GM18520 (cell line): ENCODE data around the gene HDDC2.

Source experiments
- ATAC-seq: cut with Tn5 transposase; IDR thresholded peaks from one replicate; pipeline ENCODE4 v1.9.1; 2021; ENCODE audit not compliant: unreplicated experiment

Gene HDDC2

GRCh38 chr6:125271486-125272159, 30.1 kb downstream of the HDDC2 start:
- no peak for ATAC-seq

DNA sequence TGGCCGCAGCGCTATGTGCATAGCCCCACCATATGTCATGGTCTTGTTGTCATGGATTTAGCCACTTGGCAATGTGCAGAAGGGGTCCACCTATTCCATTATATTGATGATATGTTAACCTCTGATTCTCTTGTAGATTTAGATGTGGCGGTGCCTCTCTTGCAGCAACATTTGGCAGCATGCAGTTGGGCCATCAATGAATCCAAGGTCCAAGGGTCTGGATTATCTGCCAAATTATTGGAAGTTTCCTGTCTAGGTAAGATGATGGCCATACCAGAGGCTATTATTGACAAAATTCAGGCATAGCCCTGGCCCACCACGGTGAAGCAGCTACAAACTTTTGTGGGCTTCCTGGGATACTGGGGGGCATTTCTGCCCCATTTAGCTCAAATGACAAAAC, 31.4 kb downstream of the HDDC2 start:
- ATAC-seq, result no peak

- ATAC-seq, result no peak
Measured at GRCh38 chr6:125269328-125269985, 32.3 kb downstream of the HDDC2 start.

- ATAC-seq, result no peak
Measured at GRCh38 chr6:125268765-125269164, 33.0 kb downstream of the HDDC2 start.

- no peak for ATAC-seq
Measured at GRCh38 chr6:125267806-125268523, 33.8 kb downstream of the HDDC2 start.

- no peak for ATAC-seq
Measured at GRCh38 chr6:125264476-125264875, 37.3 kb downstream of the HDDC2 start.

DNA sequence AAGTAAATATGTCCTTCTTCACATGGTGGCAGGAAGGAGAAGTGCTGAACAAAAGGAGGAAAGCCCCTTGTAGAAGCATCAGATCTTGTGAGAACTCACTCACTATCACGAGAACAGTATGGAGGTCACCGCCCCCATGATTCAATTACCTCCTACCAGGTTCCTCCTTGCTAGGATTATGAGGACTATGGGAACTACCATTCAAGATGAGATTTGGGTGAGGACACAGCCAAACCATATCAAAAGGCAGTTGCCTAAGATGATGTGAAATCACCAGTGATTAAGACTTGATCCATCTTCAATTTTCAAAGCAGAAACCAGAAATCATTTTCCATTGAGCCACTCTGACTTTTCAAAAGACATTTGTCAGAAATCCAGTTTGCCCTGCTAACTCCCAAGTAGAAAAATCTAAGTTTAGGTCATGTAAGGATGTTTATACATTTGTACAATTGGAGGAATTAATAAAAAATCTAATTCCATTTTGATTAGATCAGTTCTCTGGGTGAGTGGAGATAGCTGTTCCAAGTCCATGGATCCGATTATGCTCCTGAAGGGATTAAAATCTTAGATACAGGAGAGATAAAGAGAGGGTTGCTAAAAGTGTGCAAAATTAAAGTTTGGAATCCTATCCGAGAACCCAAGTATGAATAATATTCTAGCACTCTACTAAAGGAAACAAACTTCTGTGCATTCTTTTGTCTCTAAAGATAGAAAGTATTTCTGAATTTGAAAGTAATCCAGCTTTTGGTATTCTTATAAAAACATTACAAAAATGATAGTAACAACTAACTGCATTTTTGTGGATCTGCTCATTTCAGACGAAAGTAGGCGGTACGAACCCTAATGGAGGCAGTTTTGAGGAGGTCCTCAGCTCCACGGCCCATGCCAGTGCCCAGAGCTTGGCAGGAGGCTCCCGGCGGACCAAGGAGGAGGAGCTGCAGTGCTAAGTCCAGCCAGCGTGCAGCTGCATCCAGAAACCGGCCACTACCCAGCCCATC, 39.5 kb downstream of the HDDC2 start:
- ATAC-seq, result no peak

DNA sequence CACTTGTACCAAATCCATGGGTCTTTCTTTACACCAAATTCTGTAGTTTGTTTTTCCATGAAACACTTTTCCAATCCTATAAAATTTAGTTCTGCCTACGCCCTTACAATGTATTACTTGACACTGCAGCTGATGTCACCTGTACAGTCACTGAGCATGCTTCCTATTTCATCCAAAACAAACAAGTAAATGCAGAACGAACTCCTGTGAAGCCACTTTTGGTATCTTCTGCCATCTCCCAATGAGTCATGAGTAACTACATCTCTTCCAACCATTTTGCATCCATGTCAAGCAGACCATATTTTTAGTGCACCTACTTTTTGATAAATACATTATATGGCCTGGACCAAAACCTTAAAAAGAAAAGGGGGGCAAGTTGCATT, 42.4 kb downstream of the HDDC2 start:
- no peak for ATAC-seq

- no peak for ATAC-seq
Measured at GRCh38 chr6:125258651-125259353, 43.0 kb downstream of the HDDC2 start.

DNA sequence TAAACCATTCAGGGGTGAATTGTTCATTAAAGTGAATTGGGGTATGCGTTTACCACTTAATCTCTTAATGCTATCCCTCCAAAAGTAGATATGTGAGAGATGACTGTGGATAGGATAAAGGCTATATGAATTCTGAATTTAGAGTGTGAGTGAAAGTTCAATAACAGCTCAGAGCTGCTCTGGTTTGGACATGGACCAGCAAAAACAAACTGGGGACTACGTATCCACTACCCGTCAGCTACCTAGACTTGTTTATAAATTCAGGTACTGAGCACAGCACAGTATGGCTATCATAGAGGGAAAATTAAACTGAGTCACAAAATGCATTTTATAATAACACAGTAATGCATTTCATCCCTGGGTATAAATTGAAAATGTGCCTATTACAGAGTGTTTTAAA, 44.4 kb downstream of the HDDC2 start:
- ATAC-seq, result no peak

DNA sequence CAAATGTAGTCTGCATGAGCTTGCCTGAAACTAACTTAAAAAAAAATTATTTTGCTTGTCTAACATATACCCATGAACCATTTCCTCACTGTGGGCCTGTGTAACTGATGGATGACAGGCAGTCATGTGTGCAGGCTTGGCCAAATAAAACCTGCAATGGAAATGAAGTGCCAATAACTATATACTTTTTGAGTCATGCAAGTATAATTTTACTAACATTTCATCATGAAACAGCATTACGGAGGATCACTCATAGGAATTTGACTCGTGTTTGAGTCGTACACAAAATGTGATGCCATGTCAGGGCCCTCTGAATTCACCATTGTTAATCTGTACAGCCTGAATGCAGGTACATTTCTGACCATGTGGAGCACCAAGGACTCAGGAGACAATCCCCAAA, 46.6 kb downstream of the HDDC2 start:
- no peak for ATAC-seq

- no peak for ATAC-seq
Measured at GRCh38 chr6:125254321-125254720, 47.4 kb downstream of the HDDC2 start.

- ATAC-seq, result no peak
Measured at GRCh38 chr6:125253881-125254280, 47.9 kb downstream of the HDDC2 start.

- no peak for ATAC-seq
Measured at GRCh38 chr6:125252891-125253290, 48.9 kb downstream of the HDDC2 start.

DNA sequence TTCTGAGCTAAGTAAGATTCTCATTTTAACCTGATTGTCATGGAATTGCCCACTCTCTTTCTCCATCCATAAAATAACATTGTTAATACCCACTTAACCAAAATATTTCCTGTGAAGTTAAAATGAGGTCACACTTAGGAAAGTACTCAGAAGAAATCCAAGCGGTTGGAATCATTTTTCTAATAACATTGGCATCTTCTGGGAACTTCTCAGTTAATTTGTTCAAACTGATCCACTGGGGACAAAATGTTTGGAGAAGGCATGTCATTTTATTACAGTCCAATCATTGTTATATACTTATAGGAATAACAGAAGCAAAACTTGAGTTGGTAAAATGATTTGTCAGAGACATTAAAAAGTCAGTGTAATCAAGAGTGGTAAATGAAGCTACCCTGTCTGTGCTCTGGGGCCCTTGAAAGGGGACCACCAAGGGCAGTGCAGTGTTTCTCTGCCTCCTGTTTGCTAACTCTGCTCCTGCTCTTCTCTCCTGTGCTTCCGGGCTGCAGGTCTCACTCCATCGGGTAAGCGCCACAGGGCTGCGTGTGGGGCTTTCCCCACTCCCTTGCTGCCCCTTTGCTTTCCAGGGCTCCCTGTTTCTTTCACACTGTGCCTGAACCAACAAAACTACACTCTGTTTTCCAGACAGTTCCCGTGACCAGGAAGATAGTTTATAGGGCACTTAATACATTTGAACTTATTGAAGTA, 50.1 kb downstream of the HDDC2 start:
- ATAC-seq, result no peak

- ATAC-seq, result no peak
Measured at GRCh38 chr6:125250511-125250910, 51.3 kb downstream of the HDDC2 start.

- ATAC-seq, result no peak
Measured at GRCh38 chr6:125248136-125248535, 53.6 kb downstream of the HDDC2 start.

DNA sequence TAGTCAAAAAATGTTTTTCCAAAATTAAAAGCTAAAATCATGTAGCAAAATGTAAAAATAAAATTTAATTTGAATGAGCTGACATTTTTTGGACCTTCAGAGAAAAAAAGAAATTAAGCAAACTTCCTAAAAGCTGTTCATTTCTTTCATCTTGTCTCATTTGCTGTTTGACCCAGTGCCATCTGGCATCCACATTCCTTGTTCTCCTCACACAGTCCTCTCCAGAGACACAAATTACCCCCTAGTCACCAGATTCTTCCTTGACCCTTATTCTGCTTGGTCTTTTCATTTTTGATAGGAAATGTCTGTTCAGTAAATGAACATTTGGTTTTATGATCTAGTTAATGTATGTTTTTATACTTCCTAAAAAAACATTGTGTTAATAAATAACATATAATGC, 55.2 kb downstream of the HDDC2 start:
- no peak for ATAC-seq

DNA sequence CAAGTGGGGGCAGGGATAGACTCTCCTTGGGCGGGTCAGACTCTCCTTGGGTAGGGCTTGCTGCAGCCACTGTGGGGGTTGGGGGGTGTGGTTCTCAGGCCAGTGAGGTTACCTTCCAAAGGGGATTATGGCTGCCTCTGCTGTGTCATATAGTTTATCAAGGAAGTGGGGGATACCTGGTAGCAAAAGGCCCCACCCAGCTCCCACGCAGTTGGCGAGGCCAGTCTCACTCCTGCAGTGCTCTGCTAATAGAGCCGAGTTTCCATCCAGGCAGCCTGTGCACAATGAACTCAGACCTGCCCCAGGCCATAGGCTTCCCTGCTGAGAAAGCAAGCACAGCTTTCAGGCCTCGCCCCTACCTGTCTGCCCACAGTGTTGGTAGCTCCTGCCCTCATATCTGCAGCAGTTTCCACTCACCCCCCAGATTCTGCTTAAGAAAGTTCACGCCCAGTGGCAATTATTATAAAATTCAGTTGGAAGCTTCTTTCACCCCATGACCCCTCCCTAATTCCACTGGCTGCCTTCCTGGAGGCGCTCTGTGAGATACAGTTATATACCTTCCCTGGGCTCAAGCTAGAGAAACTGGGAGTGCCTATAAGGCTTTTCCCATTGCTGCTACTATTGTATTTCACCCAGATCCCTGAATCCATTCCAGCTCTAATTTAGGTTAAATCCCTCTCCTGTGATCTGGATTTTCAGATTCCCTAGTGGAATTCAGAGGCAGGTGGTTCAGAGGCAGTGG, 56.1 kb downstream of the HDDC2 start:
- ATAC-seq, result no peak
